Measurements from ENCODE around the gene ZFHX2. TPM values are rescaled to one million over a fixed set of nuclear protein-coding genes. Genes with fewer than 3 reads are reported as not detected.

ZFHX2 gene
- total RNA-seq, 1 donor, result 0.36 TPM

GRCh38 chr14:23536494-23536893, 15.1 kb downstream of the ZFHX2 start:
- TF ChIP-seq CTCF (IDR thresholded peaks at IDR 0.05; ENCODE audit: insufficient read depth, low read length), result no peak
- no peak overlapping the region for H3K4me3 ChIP-seq (ENCODE audit: low read depth, low read length)
- no peak for DNase-seq (ENCODE audit: low read depth)

- DNase-seq (ENCODE audit: low read depth), result no peak
- H3K4me3 ChIP-seq (ENCODE audit: low read depth, low read length), result no peak overlapping the region
- no peak for TF ChIP-seq CTCF (IDR thresholded peaks at IDR 0.05; ENCODE audit: insufficient read depth, low read length)
Observed at GRCh38 chr14:23535943-23536342, 15.6 kb downstream of the ZFHX2 start.

DNA sequence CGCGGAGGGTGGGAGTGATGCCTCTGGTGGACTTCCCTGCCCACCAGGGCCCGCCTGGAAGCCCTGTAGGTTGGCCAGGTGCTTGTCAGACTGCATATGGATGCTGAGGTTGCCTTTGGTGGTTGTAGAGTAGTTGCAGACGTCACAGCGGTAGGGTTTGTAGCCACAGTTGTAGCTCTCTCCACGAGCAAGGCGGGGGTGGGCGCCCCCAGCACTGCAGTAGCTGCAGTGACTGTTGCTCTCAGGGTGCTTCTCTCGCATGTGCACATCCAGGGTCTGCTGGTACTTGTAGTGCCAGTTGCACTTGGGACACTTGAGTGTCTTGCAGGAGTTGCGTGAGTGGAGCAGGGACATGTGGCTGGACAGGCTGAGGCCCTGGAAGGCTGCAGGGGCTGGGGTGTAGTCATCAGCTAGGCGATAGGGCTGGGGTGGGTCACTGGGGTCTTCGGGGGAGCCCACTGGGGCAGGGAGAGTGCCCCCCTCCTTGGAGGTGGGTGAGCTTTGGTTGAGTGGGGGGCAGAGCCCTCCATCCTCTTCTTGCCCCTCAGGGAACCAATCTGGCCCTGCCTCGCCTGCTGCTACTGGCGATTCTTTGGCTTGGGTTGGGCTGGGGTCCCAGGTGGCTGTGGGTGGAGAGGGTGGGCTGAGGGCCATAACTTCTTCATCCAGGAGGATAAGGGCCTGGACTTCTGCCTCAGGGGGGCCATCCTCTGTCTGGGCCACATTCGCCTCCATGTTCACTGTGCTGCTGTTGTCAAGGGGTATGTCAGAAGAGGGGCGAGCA, 17.7 kb downstream of the ZFHX2 start:
- DNase-seq (ENCODE audit: low read depth), result no peak
- no peak overlapping the region for H3K4me3 ChIP-seq (ENCODE audit: low read depth, low read length)
- TF ChIP-seq CTCF (IDR thresholded peaks at IDR 0.05; ENCODE audit: insufficient read depth, low read length), result no peak

DNA sequence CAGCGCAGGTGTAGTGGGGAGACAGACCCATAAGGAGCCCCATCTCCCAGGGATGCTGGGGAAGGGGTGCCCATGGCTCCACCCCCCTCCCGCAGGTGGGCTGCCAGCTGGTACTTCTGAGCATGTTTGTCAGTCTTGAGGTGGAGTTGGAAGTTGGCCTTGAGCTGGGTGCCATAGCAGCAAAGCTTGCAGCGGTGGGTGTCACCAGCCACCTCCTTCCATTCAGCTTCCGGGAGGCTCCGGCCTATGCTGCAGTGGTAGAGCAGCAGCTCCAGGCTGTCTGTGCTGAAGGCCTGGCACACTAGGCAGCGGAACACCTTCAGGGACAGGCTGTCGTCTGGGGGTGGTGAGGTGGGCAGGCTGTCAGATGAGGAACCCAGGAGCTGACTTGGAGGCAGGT, 18.9 kb downstream of the ZFHX2 start:
- no peak for DNase-seq (ENCODE audit: low read depth)
- no peak overlapping the region for H3K4me3 ChIP-seq (ENCODE audit: low read depth, low read length)
- TF ChIP-seq CTCF (IDR thresholded peaks at IDR 0.05; ENCODE audit: insufficient read depth, low read length), result no peak

DNA sequence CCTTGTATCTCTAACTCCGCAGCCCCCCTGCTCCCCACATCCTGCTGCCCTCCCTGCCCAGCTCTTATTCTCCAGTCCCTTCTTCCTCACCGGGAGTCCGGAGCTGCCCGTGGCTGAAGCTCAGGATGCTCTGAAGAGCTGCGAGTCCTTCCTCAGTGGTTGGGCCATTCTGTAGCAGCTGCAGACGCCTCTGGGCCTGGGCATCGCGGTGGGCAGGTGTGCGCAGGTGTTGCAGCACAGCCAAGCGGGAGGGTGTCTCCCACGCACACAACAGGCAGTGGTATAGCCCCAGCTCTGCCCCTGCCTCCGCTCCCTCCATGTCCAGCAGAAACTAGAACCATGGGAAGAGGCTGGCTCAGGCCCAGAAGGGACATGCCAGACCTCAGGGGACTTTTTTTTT, 20.2 kb downstream of the ZFHX2 start:
- no peak overlapping the region for H3K4me3 ChIP-seq (ENCODE audit: low read depth, low read length)
- no peak for DNase-seq (ENCODE audit: low read depth)
- TF ChIP-seq CTCF (IDR thresholded peaks at IDR 0.05; ENCODE audit: insufficient read depth, low read length), result no peak

GRCh38 chr14:23530375-23531055, 21.1 kb downstream of the ZFHX2 start:
- no peak overlapping the region for H3K4me3 ChIP-seq (ENCODE audit: low read depth, low read length)
- TF ChIP-seq CTCF (IDR thresholded peaks at IDR 0.05; ENCODE audit: insufficient read depth, low read length), result no peak
- DNase-seq (ENCODE audit: low read depth), result no peak

Measured in fibroblast of the aortic adventitia (primary cell).